Activated CD8-positive, alpha-beta memory T cell treated with anti-CD3 and anti-CD28 coated beads for 4 hours (primary cell): ENCODE data around the gene IGFL1.
"Not testable (repeated sequence)": the region's sequence is repeated elsewhere in the genome, so short reads cannot be mapped to it uniquely, and the experiment has no call there.

Experiments used
- DNase-seq, 2 donors: peaks; one replicate each; pipeline ENCODE4 v3.0.0-alpha.2; 2020; ENCODE audit warnings: low read depth in 2 of 2

The IGFL1 gene

DNA sequence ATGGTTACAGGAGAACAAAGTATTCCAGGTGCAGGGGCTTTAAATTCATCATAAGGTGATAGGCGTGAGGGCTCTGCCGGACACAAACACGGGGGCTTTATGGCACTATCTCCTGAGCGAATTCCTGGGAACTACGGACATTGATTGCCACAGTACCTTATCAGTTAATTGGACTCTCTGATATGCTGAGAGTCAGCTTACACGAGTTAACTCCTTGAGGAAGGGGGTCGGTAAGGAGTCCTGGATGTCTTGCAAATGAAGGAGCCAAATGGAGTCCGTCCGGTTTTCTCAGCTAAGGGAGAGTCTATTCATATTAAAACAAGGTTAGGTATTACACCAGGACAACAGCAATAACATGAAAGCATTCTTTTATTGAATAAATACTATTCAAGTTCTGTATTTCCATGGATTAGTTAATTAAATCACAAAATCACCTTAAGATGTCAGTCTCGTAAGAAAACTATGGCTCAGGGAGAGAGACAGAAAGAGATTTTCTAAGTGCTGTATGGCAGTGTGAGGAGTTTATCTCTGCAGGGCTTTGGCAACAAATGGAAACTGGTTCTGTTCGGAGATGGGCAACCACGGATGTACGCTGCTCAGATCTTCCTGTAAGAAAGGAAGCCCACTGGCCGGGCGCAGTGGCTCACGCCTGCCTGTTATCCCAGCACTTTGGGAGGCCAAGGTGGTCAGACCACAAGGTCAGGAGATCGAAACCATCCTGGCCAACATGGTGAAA, 41.1 kb downstream of the IGFL1 start:
- no peak for DNase-seq

DNA sequence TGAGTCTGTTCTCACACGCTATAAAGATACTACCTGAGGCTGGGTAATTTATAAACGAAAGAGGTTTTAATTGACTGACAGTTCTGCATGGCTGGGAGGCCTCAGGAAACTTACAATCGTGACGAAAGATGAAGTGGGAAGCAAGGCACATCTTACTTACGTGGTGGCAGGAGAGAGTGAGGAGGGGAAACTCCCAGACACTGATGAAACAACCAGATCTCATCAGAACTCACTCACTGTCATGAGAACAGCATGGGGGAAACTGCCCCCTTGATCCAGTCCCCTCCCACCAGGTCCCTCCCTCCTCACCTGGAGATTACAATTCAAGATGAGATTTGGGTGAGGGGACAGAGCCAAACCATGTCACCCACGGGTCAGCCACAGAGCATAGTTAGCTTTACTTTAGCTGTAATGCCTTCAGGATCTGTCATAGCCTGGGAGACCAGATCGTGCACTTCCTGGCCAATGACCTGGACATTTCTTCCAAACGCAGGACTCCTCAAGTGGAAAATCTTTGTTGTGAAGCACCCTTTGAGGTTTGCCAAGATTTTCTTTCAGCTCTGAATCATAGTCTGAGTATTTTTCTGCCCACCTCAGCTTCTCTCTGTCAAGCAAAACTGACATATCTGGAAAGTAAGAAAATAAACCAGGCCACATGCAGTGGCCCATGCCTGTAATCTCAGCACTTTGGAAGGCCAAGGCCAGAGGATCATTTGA, 42.1 kb downstream of the IGFL1 start:
- no peak for DNase-seq

DNA sequence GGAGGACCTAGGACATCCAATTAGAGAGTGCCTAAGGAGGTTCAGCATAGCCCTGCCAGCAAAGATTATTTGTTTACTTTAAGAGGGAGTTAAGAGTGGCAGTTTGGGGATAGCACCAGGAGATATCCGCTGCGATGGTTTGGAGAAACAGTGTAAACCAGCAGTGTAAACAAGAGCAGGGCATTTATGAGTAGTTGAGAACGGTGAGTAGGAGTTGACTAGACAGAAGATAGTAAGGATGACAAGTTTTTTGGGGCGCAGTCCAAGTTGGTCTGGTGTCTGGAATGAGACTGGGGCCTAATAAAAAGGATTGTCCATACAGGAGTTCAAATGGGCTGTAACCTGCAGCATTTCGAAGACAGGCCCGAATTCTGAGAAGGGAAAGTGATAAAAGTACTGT, 44.4 kb downstream of the IGFL1 start:
- not testable (repeated sequence) for DNase-seq

GRCh38 chr19:46279177-46279576, 49.6 kb downstream of the IGFL1 start:
- DNase-seq: no peak
